Endothelial cell (in vitro differentiated cells): ENCODE data around the gene TWIST2. TPM values are rescaled to one million over a fixed set of nuclear protein-coding genes. Genes with fewer than 3 reads are reported as not detected.

Experiments
- DNase-seq: peaks from one replicate; pipeline ENCODE4 v3.0.0; 2021; ENCODE audit warnings: low spot score
- H3K27ac Mint-ChIP-seq: one replicate; pipeline ENCODE4 v1.8.0; 2021; ENCODE audit warnings: mixed read lengths, inconsistent platforms; ENCODE audit not compliant: unreplicated experiment
- H3K27me3 Mint-ChIP-seq: one replicate; pipeline ENCODE4 v1.8.0; 2021; ENCODE audit warnings: mild to moderate bottlenecking, moderate library complexity, mixed read lengths, inconsistent platforms; ENCODE audit not compliant: unreplicated experiment
- H3K36me3 Mint-ChIP-seq: one replicate; pipeline ENCODE4 v1.8.0; 2021; ENCODE audit warnings: mild to moderate bottlenecking, low read depth, mixed read lengths, inconsistent platforms; ENCODE audit not compliant: unreplicated experiment
- H3K4me1 Mint-ChIP-seq: one replicate; pipeline ENCODE4 v1.8.0; 2021; ENCODE audit warnings: mild to moderate bottlenecking, mixed read lengths, inconsistent platforms; ENCODE audit not compliant: unreplicated experiment
- H3K4me3 Mint-ChIP-seq: one replicate; pipeline ENCODE4 v1.8.0; 2021; ENCODE audit warnings: mild to moderate bottlenecking, mixed read lengths, inconsistent platforms; ENCODE audit not compliant: unreplicated experiment
- H3K9me3 Mint-ChIP-seq: one replicate; pipeline ENCODE4 v1.8.0; 2021; ENCODE audit warnings: mixed read lengths, inconsistent platforms; ENCODE audit not compliant: unreplicated experiment
- CTCF ChIP-seq: fragments of 200-600 bp; sonication (generic); IDR thresholded peaks from one replicate; pipeline ENCODE4 v1.5.0; 2021; ENCODE audit warnings: antibody characterized with exemption; ENCODE audit not compliant: unreplicated experiment
- total RNA-seq: library from RNA; stranded (reverse); fragmentation: NEBNext Ultra II Directional; extraction: Animal tissue kit (Norgen Biotek cat#: 25700); gene quantifications from one replicate; pipeline ENCODE4 v1.2.1, GENCODE V29; 2021; ENCODE audit not compliant: unreplicated experiment

The TWIST2 gene
- total RNA-seq, 1 donor from 2014 or later, result not detected

GRCh38 chr2:238897911-238898311 is 50.0 kb downstream of the TWIST2 start:
- H3K36me3 Mint-ChIP-seq, result no peaks in the 10 kb centered on the region
- no peaks in the 10 kb centered on the region for H3K4me1 Mint-ChIP-seq
- peaks cover 6% of the 10 kb centered on the region for H3K27me3 Mint-ChIP-seq
- TF ChIP-seq CTCF, result no peak
- H3K9me3 Mint-ChIP-seq, result no peaks in the 10 kb centered on the region
- no peak for DNase-seq
- no peak overlapping the region for H3K27ac Mint-ChIP-seq
- H3K4me3 Mint-ChIP-seq, result no peak overlapping the region

- no peaks in the 10 kb centered on the region for H3K9me3 Mint-ChIP-seq
These were observed 50.8 kb downstream of the TWIST2 start for GRCh38 chr2:238898534-238899281.

DNA sequence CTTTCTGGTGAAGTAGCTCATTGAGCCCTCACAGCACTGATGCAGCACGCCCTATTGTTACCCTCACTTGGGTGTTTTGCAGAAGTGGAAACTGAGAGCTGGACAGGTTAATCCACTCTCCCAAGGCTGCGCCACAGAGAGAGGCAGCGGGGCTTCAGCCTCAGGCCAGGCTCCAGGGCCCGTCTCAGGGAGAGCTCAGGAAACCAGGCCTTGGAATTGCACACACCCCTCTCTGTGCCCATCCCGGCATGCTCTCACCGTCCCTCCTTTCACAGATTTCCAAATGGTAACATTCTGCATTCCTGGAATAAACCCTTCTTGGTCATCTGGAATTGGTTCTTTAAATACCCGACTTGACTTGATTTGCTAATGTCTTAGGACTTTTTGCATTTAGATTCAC is 51.5 kb downstream of the TWIST2 start:
- no peaks in the 10 kb centered on the region for H3K9me3 Mint-ChIP-seq
- H3K4me1 Mint-ChIP-seq, result no peaks in the 10 kb centered on the region
- H3K4me3 Mint-ChIP-seq, result no peak overlapping the region
- peaks cover 6% of the 10 kb centered on the region for H3K27me3 Mint-ChIP-seq
- H3K36me3 Mint-ChIP-seq, result no peaks in the 10 kb centered on the region
- DNase-seq, result no peak
- TF ChIP-seq CTCF, result no peak
- H3K27ac Mint-ChIP-seq, result no peak overlapping the region

More at GRCh38 chr2:238898534-238899281, 50.8 kb downstream of the TWIST2 start:
- DNase-seq, result no peak
- no peak overlapping the region for H3K4me3 Mint-ChIP-seq
- H3K4me1 Mint-ChIP-seq, result no peaks in the 10 kb centered on the region
- no peaks in the 10 kb centered on the region for H3K36me3 Mint-ChIP-seq
- H3K27me3 Mint-ChIP-seq, result peaks cover 6% of the 10 kb centered on the region
- TF ChIP-seq CTCF, result no peak
- H3K27ac Mint-ChIP-seq, result no peak overlapping the region

DNA sequence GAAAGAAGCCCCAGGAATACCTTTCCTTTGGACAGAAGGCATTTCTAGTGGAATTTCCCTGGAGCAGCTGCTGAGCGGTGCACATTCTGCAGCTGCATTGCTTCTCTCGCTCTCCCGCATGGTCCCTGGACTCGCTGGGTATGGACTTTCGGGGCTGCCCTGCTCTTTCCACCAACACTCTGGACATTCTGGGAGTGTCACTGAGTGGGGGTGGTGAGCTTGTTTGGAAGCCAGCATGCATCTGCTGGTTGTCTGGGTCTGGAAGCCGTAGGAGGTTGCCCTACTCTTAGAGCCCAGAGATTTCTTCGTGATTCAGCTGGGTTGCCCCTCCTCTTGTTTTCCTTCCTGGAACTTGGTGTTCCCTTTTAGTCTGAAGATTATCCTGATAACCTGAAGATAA is 52.6 kb downstream of the TWIST2 start:
- H3K27me3 Mint-ChIP-seq, result peaks cover 4% of the 10 kb centered on the region
- no peaks in the 10 kb centered on the region for H3K9me3 Mint-ChIP-seq
- no peak for DNase-seq
- H3K36me3 Mint-ChIP-seq, result no peaks in the 10 kb centered on the region
- no peaks in the 10 kb centered on the region for H3K4me1 Mint-ChIP-seq
- TF ChIP-seq CTCF, result no peak
- no peak overlapping the region for H3K4me3 Mint-ChIP-seq
- no peak overlapping the region for H3K27ac Mint-ChIP-seq

DNA sequence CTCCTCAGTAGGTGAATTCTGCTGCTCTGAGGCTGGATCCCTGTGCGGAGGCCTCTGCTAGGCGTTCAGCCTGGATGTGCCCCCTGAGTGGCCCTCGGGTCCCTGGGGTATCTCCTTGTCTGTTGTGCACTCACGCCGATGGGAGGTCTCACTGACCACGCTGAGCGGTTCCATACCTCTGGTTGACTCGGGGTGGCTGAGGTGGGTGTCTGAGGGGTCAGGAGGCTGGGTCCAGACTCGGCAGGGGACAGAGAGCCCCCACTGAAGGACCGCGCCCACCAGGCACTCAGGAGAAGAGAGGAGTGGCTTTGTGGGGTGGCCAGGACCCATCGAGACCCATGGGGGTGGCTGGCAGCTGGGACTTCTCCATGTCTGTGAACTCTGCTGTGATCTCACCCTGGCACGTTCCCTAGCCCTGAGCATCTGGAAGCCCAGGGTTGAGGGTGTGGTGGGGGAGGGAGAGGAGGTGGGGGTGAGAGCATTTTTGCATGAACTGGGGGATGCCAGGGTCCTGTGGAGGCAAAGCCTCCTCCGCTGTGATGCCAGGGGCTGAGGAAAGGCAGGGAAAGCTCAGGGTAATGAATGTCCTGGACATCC is 53.7 kb downstream of the TWIST2 start:
- no peak overlapping the region for H3K4me3 Mint-ChIP-seq
- no peak for TF ChIP-seq CTCF
- H3K9me3 Mint-ChIP-seq, result no peaks in the 10 kb centered on the region
- peaks cover 7% of the 10 kb centered on the region for H3K27me3 Mint-ChIP-seq
- DNase-seq, result no peak
- no peaks in the 10 kb centered on the region for H3K4me1 Mint-ChIP-seq
- H3K36me3 Mint-ChIP-seq, result no peaks in the 10 kb centered on the region
- H3K27ac Mint-ChIP-seq, result no peak overlapping the region
